Endodermal cell (in vitro differentiated cells): Measurements from ENCODE around the gene PELI2. TPM values are rescaled to one million over a fixed set of nuclear protein-coding genes. Genes with fewer than 3 reads are reported as not detected.

ENCODE experiments used
- DNase-seq: peaks from one replicate; pipeline ENCODE4 v3.0.0-alpha.2; 2017
- H3K27ac ChIP-seq: 2 replicates; pipeline ENCODE4 v1.5.1; 2013; ENCODE audit warnings: mild to moderate bottlenecking, low read depth, low read length, moderate library complexity
- H3K27me3 ChIP-seq: 2 replicates; pipeline ENCODE4 v1.6.1; 2013; ENCODE audit warnings: mild to moderate bottlenecking, low read length, moderate library complexity; ENCODE audit not compliant: insufficient read depth, control insufficient read depth, poor library complexity, severe bottlenecking
- H3K36me3 ChIP-seq: 2 replicates; pipeline ENCODE4 v1.7.0; 2013; ENCODE audit warnings: mild to moderate bottlenecking, low read length, moderate library complexity; ENCODE audit not compliant: control insufficient read depth, insufficient read depth
- H3K4me1 ChIP-seq: one replicate; pipeline ENCODE4 v1.7.0; 2013; ENCODE audit warnings: low read length; ENCODE audit not compliant: control insufficient read depth, insufficient read depth
- H3K4me3 ChIP-seq: 2 replicates; pipeline ENCODE4 v1.5.1; 2013; ENCODE audit warnings: mild to moderate bottlenecking, low read length, moderate library complexity
- H3K9ac ChIP-seq: 2 replicates; pipeline ENCODE4 v1.6.1; 2013; ENCODE audit warnings: mild to moderate bottlenecking, low read length, moderate library complexity; ENCODE audit not compliant: poor library complexity, severe bottlenecking; ENCODE audit errors: extremely low read depth
- H3K9me3 ChIP-seq: 2 replicates; pipeline ENCODE4 v1.6.1; 2013; ENCODE audit warnings: mild to moderate bottlenecking, low read length, moderate library complexity; ENCODE audit not compliant: control insufficient read depth
- H3K27ac Mint-ChIP-seq: 2 replicates; pipeline ENCODE4 v1.8.0; 2020; ENCODE audit warnings: mixed read lengths
- H3K27me3 Mint-ChIP-seq: 2 replicates; pipeline ENCODE4 v1.8.0; 2021; ENCODE audit warnings: mild to moderate bottlenecking, mixed read lengths; ENCODE audit not compliant: insufficient read depth
- H3K36me3 Mint-ChIP-seq: 2 replicates; pipeline ENCODE4 v1.8.0; 2020; ENCODE audit warnings: low read depth, mixed read lengths
- H3K4me1 Mint-ChIP-seq: 2 replicates; pipeline ENCODE4 v1.8.0; 2020; ENCODE audit warnings: mixed read lengths
- H3K4me3 Mint-ChIP-seq: 2 replicates; pipeline ENCODE4 v1.8.0; 2020; ENCODE audit warnings: mild to moderate bottlenecking, moderate library complexity, mixed read lengths
- H3K9me3 Mint-ChIP-seq: 2 replicates; pipeline ENCODE4 v1.8.0; 2020; ENCODE audit warnings: mild to moderate bottlenecking, mixed read lengths
- WGBS, 2 experiments: methylation state at CpG; one replicate each; pipeline versions ENCODE4 v1.1.5 to v1.1.7; 2013; ENCODE audit warnings: missing lambda C conversion rate in 2 of 2, mixed read lengths in 1 of 2; ENCODE audit not compliant: insufficient coverage in 1 of 2, insufficient read length in 1 of 2; 5-methylcytosine and 5-hydroxymethylcytosine counted together
- total RNA-seq, 2 donors: library from RNA; stranded (reverse); fragmentation: NEBNext Ultra II Directional in 1 of 2; extraction: Animal tissue kit (Norgen Biotek cat#: 25700) in 1 of 2; gene quantifications; 2 replicates in 1 of 2; 3 replicates in 1 of 2; pipeline ENCODE4 v1.2.1, GENCODE V29; 2021
- TF ChIP-seq, protein P1 (sequence below): fragments of 200-600 bp; sonication (generic); conservative IDR thresholded peaks from 2 replicates; pipeline ENCODE4 v1.5.0; 2021; ENCODE audit warnings: antibody characterized with exemption, mild to moderate bottlenecking

Gene PELI2
- total RNA-seq, 2 donors from 2014 or later: 5.9 to 8.1 TPM

GRCh38 chr14:56196274-56196673 lies 78.1 kb downstream of the PELI2 start:
- Histone ChIP-seq H3K4me3 (no peak overlapping the region), H3K9ac (no peak overlapping the region), H3K4me1 (no peaks in the 10 kb centered on the region), H3K9me3 (peaks cover 4% of the 10 kb centered on the region), H3K36me3 (no peaks in the 10 kb centered on the region), H3K27ac (no peak overlapping the region), H3K27me3 (no peaks in the 10 kb centered on the region)
- TF ChIP-seq, protein P1, sequence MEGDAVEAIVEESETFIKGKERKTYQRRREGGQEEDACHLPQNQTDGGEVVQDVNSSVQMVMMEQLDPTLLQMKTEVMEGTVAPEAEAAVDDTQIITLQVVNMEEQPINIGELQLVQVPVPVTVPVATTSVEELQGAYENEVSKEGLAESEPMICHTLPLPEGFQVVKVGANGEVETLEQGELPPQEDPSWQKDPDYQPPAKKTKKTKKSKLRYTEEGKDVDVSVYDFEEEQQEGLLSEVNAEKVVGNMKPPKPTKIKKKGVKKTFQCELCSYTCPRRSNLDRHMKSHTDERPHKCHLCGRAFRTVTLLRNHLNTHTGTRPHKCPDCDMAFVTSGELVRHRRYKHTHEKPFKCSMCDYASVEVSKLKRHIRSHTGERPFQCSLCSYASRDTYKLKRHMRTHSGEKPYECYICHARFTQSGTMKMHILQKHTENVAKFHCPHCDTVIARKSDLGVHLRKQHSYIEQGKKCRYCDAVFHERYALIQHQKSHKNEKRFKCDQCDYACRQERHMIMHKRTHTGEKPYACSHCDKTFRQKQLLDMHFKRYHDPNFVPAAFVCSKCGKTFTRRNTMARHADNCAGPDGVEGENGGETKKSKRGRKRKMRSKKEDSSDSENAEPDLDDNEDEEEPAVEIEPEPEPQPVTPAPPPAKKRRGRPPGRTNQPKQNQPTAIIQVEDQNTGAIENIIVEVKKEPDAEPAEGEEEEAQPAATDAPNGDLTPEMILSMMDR: no peak
- Mint-ChIP-seq H3K4me3 (no peak overlapping the region), H3K27me3 (no peaks in the 10 kb centered on the region), H3K27ac (no peak overlapping the region), H3K9me3 (no peaks in the 10 kb centered on the region), H3K36me3 (no peaks in the 10 kb centered on the region), H3K4me1 (no peaks in the 10 kb centered on the region)
- 83 to 95% methylated on average over 1 of the region's 2 CpGs for WGBS, 2 experiments
- no peak for DNase-seq

GRCh38 chr14:56197150-56197549 lies 78.9 kb downstream of the PELI2 start:
- H3K9me3 ChIP-seq: peaks cover 6% of the 10 kb centered on the region
- Mint-ChIP-seq H3K4me1 (no peaks in the 10 kb centered on the region), H3K36me3 (no peaks in the 10 kb centered on the region), H3K27me3 (no peaks in the 10 kb centered on the region), H3K27ac (no peak overlapping the region), H3K9me3 (no peaks in the 10 kb centered on the region), H3K4me3 (no peak overlapping the region)
- no peak overlapping the region for H3K4me3 ChIP-seq
- TF ChIP-seq, protein P1: no peak
- 95 to 100% methylated on average over 1 of the region's 1 CpG for WGBS, 2 experiments
- no peaks in the 10 kb centered on the region for H3K4me1 ChIP-seq
- no peaks in the 10 kb centered on the region for H3K36me3 ChIP-seq
- H3K27ac ChIP-seq: no peak overlapping the region
- DNase-seq: no peak
- no peaks in the 10 kb centered on the region for H3K27me3 ChIP-seq
- H3K9ac ChIP-seq: no peak overlapping the region

- TF ChIP-seq, protein P1: no peak
- DNase-seq: no peak
- Mint-ChIP-seq H3K4me3 (no peak overlapping the region), H3K36me3 (no peaks in the 10 kb centered on the region), H3K4me1 (no peaks in the 10 kb centered on the region), H3K27me3 (no peaks in the 10 kb centered on the region), H3K27ac (no peak overlapping the region), H3K9me3 (no peaks in the 10 kb centered on the region)
- no peak overlapping the region for H3K9ac ChIP-seq
- H3K4me3 ChIP-seq: no peak overlapping the region
- no peaks in the 10 kb centered on the region for H3K4me1 ChIP-seq
- WGBS, 2 experiments: 93 to 100% methylated on average over 2 of the region's 2 CpGs
- peaks cover 6% of the 10 kb centered on the region for H3K9me3 ChIP-seq
- no peak overlapping the region for H3K27ac ChIP-seq
- no peaks in the 10 kb centered on the region for H3K36me3 ChIP-seq
- no peaks in the 10 kb centered on the region for H3K27me3 ChIP-seq
Observed at GRCh38 chr14:56198438-56198837, 80.2 kb downstream of the PELI2 start.
